HG03045 (cell line): ENCODE measurements around the gene HMOX2.

Experiments
- ATAC-seq: cut with Tn5 transposase; IDR thresholded peaks from one replicate; pipeline ENCODE4 v1.9.1; 2021; ENCODE audit warnings: mild to moderate bottlenecking, moderate library complexity; ENCODE audit not compliant: unreplicated experiment

The HMOX2 gene

DNA sequence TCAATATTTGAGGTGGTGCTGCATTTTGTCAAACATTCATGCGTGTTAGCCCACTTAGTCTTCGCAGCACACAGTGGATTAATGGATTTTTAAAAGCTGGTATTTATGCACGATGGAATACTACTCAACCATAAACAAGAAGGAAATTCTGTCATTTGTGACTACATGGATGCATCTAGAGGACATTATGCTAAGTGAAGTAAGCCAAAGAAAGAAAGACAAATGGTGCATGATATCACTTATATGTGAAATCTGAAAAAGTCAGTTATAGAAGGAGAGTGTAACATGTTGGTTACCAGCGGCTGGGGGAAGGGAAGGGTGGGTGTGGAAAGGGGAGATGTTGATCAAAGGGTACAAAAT lies 23.0 kb downstream of the HMOX2 start:
- no peak for ATAC-seq

DNA sequence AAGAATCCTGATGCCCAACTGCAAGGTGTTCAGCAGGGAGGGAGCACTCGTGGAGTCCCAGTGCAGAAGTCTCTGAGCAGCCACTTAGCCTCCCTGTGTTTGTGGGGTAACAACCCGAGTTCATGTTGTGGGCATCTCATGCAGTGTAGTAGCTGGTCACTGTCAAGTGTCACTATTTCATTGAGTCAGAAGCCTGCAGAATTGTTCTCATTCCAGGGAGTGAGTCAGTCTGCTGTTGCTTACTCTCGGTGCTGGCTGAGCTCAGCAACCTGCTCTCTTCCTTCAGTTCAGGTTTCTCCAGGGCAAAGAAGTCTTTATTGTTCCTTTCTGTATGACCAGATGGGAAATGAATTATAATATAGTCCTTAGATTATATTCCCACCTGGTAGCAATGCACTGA lies 24.1 kb downstream of the HMOX2 start:
- no peak for ATAC-seq

DNA sequence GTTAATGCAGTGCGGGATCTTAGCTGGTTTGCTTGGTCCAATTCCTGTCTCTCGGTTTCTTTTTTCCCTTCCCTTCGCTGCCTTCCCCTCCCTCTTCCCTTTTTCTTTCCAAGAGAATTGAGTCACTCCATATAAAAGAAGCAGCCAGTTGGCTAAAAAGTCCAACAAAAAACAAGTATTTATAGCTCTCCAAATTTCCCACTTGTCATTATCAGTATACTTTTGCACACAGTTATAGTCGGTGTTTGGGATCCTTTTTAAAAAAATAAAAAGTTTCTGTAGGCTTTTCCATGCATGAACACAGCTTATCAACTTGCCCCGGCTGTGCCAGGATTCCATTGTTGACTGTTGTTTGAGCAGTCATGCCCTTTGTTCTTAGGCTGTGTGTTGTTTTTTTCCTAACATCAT lies 24.9 kb downstream of the HMOX2 start:
- ATAC-seq, result no peak

DNA sequence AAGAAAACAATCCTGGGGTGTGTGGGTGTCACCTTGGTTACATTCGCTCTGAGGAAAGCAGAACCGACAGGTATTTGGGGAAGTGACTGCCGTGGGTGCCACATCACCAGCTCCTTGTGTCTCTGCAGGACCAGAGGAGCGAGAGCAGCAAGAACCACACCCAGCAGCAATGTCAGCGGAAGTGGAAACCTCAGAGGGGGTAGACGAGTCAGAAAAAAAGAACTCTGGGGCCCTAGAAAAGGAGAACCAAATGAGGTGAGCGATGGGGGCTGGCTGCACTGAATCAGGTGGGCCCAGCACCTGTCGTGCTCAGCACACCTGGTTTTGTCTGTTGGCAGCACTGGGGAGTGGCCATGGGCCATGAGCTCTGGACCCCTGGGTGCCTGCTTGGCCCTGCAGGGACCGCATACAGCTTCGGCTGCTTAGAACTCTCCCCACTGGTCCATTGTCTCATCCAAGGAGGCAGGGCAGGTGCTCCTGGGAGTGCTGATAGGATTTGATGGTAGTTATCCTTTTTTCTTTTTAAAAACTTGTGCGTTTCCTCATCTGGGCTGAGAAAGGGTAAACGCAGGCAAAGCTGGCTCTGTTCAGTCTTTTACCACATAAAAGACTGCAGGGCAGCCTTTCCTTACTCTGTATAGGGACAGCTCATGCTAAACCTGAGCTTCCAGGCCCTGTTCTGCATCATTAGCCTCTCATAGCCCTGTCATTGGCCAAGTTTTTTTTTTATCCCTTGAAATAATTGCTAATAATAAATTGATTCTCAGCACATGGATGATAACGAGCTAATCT lies 29.4 kb downstream of the HMOX2 start:
- ATAC-seq, result peak; percentile 60

DNA sequence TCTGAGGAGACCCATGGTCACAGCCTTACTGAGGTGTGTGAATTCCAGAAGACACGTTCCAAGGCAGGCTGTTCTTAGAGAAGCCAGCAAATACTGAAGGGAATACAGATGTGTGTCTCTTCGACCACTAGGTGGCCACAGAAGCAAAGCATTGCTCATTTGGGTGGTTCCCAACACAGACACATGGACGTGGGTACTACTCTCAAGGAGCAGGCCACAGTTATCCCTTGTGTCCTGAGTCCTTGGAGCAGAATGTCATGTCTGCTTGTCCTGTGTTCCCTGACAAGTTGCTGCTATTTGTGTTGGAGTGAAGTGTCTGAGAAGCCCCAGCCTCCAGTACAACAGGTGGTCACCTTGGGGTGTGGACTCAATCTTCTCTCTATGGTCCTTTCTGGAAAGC lies 30.3 kb downstream of the HMOX2 start:
- ATAC-seq, result peak; percentile 49

DNA sequence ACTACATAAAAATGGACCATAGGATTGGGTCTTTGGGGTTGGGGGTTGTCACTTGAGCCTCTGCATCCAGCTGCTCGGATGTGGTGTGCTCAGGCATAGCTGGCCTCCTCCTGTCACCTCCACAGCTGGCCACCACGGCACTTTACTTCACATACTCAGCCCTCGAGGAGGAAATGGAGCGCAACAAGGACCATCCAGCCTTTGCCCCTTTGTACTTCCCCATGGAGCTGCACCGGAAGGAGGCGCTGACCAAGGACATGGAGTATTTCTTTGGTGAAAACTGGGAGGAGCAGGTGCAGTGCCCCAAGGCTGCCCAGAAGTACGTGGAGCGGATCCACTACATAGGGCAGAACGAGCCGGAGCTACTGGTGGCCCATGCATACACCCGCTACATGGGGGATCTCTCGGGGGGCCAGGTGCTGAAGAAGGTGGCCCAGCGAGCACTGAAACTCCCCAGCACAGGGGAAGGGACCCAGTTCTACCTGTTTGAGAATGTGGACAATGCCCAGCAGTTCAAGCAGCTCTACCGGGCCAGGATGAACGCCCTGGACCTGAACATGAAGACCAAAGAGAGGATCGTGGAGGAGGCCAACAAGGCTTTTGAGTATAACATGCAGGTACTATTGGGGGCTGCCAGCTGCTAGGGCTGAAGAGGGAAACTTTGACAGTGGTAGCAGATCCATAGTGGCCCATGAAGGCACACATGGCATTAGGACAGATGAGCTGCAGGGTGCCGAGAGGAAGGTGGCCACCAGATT lies 31.6 kb downstream of the HMOX2 start:
- ATAC-seq, result no peak

DNA sequence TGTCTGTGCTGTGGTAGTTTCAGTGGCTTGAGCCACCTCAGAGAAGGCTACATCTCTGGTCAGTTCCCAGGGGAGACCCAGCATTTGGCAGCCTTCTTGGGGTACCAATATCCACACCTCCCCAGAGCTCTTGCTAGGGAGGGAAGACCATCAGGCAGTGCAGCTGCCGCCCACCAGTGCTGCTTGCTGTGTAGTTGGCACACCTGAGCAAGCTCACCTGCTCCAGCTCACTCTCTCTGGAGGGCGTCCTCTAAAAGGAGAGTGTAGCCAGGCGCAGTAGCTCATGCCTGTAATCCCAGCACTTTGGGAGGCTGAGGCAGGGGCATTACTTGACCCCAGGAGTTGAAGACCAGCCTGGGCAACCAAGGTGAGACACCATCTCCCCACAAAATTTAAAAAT lies 32.6 kb downstream of the HMOX2 start:
- no peak for ATAC-seq

DNA sequence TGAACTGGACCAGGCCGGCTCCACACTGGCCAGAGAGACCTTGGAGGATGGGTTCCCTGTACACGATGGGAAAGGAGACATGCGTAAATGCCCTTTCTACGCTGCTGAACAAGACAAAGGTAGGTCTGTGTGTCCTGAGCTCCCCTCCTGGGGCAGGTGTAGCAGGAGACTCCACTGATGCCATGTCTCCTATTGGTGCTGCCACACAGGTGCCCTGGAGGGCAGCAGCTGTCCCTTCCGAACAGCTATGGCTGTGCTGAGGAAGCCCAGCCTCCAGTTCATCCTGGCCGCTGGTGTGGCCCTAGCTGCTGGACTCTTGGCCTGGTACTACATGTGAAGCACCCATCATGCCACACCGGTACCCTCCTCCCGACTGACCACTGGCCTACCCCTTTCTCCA lies 33.2 kb downstream of the HMOX2 start:
- ATAC-seq, result no peak

DNA sequence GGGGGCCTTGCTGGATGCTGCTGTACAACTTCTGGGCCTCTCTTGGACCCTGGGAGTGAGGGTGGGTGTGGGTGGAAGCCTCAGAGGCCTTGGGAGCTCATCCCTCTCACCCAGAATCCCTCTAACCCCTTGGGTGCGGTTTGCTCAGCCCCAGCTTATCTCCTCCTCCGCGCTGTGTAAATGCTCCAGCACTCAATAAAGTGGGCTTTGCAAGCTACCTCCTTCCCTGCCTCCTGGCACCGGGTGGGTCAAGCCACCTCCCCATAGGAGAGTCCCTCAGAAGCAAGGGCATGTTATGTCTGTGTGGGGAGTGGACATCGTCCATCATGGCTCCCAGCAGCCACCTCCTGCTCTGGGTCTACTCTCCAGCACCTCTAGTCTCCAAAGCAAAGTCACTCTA lies 33.9 kb downstream of the HMOX2 start:
- no peak for ATAC-seq

DNA sequence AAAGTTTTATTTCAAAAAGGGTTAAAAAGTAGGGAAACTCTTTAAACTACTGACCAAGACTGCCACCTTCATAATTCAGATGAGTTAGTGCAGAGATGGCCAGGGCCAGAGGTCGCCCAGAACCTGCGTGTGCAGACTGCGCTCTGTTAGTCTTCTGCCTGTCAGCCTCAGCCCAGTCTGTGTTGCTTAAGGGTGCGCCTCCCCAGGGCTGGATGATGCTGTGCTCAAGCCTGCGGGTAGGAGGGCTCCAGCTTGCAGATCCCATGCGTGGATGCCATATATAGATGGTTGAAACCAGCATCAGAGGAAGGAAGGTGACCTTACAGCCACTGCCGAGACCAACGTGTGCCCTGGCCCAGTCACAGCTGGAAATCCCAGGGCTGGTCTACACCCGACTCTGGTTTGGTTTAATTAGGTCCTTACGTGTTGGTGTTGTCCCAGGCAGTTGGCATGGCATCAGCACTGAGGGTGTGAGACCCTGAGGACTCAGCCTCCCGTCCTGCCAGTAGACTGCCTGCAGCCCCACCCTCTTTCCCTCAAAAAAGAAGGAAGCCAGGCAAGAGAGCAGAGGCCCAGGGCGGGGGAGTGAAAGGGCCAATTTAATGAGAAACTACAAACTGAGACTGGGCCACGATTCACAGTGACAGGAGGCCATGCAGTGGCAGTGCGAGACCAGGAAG lies 34.7 kb downstream of the HMOX2 start:
- no peak for ATAC-seq

DNA sequence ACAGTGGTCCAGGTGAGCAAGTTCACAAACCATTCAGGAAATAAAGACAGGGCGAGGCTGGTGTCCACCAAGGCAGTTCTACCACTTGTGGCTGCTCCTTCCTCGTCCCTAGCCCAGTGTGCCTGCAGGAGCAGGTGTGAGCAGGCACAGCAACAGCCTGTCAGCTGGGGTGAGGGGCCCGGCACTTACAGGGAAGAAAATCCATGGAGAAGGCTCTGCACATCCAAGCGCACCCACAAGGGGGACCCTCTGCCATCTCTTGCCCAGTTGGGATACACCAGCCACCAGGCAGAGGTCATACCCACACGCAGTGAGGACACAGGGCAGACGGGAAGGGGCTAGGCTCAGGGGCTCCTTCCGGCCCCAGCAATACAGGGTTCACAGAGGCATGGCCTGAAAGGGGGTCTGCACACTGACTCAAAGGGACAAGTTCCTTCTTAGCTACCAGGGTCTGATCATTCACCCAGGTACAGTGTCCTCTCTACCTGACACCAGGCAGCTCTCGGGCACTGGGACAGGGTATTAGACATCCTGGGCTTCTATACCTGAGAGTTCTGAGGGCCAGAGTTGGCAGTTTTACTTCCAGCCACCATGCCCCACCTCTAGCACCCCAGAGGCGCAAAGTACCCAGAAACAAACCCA lies 35.4 kb downstream of the HMOX2 start:
- no peak for ATAC-seq

DNA sequence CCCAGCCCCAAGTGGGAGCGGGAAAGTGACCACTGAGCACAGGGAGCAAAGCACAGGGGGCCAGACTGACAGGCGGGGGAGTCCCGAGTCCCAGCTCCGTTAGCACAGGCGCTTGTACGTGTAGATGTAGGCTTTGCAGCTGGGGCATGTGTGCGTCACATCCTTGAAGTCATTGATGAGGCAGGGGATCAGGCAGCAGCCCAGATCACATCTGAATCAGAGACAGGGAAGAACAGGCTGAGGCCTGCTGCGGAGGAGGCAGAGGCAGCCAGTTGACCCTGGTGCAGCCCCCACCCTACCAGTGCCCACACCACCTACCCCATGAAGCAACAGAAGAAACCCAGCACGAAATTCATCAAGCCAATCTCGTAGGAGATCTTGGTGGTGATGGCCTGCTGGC lies 36.3 kb downstream of the HMOX2 start:
- no peak for ATAC-seq

DNA sequence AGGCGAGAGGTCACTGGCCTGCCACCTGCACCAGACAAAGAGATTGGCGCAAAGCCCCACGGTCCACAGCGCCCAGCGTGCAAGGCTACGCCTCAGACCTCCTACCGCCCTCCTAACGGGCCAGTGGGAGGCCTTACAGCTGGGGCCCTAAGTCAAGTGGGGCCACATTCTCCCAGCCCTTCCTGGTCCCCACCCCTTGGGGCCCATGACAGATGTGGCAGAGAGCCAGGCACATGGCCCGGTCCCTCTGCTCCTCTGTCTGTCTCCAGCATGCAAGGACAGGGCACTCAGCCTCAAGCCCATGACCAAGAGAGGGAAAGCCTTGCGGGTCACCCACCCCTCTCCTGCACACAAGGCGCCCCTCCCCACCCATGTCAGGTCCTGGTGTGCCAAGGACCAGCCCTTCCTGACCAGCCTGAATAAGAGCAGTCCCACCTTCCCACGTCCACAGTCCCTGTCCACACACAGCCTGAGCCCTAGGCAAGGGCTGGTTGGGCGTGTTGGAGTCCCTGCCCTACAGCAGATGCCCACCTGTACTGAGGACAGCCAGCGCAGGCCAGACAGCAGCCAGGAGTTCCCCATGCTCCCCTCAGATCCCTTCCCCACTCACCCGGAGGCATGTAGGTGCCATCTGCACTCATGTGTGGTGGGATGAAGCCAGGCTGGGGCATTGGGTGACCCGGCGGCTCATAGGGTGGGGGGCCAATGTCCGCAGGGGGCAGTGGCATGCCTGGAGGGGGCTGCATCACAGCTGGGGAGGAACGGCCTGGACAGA lies 37.1 kb downstream of the HMOX2 start:
- ATAC-seq, result no peak

DNA sequence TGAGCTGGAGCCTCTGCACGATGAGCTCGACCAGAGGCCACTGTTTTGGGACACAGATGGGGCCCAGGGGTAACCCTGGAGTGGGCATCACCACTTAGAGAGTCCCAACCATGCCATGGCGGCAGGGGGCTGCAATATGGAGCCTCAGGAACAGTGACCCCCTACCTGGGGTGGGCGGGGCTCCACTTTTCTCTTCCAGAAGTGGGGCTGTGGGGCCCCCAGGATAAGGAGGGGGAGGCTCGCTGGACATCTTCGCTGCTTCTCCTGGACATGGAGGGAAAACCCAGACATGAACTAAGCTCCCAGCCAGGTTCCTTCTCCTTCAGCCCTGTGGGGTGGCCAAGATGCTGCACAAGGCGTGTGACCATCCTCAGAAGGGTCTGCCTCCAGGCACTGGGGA lies 37.7 kb downstream of the HMOX2 start:
- no peak for ATAC-seq

DNA sequence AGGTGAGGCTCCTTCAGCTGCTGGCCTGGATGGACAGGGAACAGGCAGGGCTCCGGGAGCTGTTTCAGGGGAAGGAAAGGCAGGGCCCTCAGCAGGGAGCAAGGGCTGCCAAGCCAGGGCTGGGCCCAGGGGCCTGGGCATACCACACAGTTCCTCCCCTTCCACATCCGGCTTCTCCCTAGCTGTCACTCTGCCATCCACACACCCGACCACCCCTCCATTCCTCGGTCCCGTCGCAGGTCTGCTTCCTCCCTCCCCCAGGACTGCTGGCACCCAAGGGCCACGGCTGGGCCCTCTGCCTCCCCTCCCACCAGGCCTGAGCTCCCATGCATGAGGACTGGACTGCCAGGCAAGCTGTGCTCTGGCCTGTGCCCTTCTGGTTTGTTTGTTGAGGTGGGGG lies 38.4 kb downstream of the HMOX2 start:
- no peak for ATAC-seq

DNA sequence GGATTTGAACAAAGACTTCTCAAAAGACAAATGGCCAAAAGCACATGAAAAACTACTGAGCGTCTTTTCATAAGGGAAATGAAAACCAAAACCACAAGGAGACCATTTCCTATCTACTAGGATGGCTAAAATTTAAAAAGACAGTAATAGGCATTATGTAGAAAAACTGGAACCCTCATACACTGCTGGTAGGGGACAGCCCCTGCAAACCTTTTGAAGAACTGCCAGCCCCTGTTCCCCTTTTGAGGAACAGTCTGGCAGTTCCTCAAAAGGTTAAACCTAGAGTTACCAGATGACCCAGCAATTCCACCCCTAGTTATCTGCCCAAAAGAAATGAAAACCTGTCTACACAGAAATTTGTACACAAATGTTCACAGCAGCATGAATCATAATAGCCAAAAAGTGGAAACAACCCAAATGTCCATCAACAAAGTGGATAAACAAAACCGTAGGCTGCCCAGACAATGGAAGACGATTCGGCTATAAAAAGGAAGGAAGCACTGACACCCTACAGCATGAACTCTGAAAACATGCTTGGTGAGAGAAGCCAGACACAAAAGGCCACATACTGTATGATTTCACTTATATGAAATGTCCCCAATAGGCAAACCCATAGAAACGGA lies 39.5 kb downstream of the HMOX2 start:
- no peak for ATAC-seq

DNA sequence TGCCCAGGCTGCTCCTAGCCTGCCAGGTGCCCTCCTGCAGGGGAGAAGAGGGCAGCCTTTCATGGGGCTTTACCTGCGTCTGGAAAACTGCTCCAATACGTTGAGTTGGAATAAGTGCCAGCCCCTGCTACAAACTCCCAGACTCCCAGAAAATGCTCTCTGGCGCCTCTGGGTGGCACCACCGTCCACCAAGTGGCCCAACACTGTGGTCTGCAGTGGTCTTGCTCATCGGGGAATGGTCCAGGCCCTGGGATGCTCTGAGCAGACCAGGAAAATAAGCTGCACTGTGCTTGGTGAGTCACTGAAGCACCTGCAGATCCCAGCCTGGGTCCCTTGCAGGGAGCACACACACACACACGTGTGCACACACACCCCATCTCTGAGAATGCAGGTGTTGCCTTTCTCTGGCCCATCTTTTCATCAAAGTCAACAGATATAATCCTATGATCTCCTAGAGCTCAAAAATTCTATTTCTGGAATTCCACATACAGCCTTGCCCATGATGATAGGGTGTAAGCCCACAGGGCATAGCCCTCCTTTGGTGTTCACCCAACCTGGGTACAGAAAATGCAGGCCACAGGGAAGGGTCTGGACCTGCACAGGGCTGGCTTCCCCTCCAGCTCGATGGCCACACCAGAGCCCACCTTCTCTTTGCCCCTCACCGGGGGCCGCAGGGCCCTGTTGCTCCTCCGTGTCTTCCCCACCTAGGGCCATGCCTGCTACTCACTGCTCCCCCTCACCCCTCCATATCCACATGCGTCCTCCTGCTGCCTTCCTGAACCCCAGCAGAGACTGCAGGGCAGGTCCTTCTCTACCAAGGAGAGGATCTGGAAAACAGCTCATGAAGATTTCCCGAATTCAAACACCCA lies 41.8 kb downstream of the HMOX2 start:
- ATAC-seq, result no peak

DNA sequence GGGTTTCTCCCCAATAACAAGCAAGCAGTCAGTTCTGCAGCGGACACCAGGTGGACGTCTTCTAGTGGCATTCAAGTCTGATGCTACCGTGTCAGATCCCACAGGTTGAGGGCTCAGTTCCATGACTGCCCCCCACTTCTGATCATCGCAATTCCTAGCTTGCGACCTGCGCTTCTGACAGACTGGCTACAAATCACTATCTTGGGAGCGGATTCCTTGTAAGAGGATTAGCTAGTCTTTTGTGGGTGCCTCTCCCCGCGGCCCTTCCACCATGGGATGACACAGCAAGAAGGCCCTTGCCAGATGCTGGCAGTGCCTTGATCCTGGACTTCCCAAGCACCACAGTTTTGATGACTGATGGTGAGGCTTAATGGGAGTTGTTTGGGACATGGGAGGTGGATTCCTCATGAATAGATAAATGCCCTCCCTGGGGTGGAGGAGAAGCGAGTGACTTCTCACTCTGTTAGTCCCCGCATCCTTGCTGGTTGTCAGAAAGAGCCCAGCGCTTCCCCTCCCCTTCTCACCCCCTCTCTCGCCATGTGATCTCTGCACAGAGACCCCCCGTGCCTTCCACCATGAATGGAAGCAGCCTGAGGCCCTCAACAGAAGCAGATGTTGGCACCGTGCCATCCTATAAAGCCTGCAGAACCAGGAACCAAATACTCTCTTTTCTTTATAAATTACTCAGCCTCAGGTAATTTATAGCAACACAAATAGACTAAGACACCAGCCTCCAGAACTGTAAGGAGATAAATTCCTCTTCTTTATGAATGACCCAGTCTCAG lies 43.3 kb downstream of the HMOX2 start:
- no peak for ATAC-seq

DNA sequence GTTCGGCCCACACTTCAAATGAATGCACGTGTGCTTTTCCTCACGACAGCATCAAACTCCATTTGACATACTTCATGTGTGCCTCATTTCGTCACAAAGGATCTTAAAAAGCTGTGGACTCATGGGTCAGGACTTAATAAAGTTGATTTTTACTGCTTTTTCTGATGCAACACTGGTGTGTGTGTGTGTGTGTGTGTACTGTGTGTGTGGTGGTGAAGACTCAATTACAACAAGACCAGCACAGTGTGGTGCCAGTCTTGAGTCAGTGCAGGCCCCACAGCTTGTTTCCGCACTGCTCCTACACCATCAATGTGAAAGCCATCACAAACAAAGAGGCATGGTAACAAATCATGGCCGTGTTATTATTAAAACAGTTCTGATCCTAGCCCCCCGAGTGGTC lies 44.7 kb downstream of the HMOX2 start:
- ATAC-seq, result no peak
